Retina (tissue), 1 donor: Measurements from ENCODE around the gene IL17RC.
"Not testable (repeated sequence)": the region's sequence is repeated elsewhere in the genome, so short reads cannot be mapped to it uniquely, and the experiment has no call there.

Experiments used
- DNase-seq: peaks from one replicate; pipeline ENCODE4 v3.0.0-alpha.2; 2016

Gene IL17RC

GRCh38 chr3:9896755-9897407 lies 20.0 kb upstream of the IL17RC start:
- not testable (repeated sequence) for DNase-seq

- DNase-seq, result no peak
Measured at GRCh38 chr3:9897408-9898372, 19.2 kb upstream of the IL17RC start.

- DNase-seq, result no peak
Measured at GRCh38 chr3:9898467-9899241, 18.2 kb upstream of the IL17RC start.

GRCh38 chr3:9899289-9899791 lies 17.6 kb upstream of the IL17RC start:
- no peak for DNase-seq

GRCh38 chr3:9900965-9901415 lies 15.9 kb upstream of the IL17RC start:
- DNase-seq, result not testable (repeated sequence)

GRCh38 chr3:9901967-9902366 lies 14.9 kb upstream of the IL17RC start:
- DNase-seq, result no peak

GRCh38 chr3:9902372-9903237 lies 14.3 kb upstream of the IL17RC start, which contains the start of gene IL17RE:
IL17RE (plus strand) TSS chr3:9902848; CDS start chr3:9902933, 85 bp downstream.
- peak; percentile 5 for DNase-seq

GRCh38 chr3:9903238-9903624 lies 13.7 kb upstream of the IL17RC start:
- DNase-seq, result no peak

GRCh38 chr3:9903904-9904303 lies 13.0 kb upstream of the IL17RC start:
- DNase-seq, result no peak

- DNase-seq, result no peak
Measured at GRCh38 chr3:9906480-9906879, 10.4 kb upstream of the IL17RC start.

GRCh38 chr3:9908286-9908685 lies 8.6 kb upstream of the IL17RC start:
- DNase-seq, result no peak

- no peak for DNase-seq
Measured at GRCh38 chr3:9909221-9910013, 7.5 kb upstream of the IL17RC start.

GRCh38 chr3:9911863-9912262 lies 5.0 kb upstream of the IL17RC start:
- peak; percentile 11 for DNase-seq

GRCh38 chr3:9912294-9912935 lies 4.5 kb upstream of the IL17RC start:
- no peak for DNase-seq

GRCh38 chr3:9913601-9914000 lies 3.3 kb upstream of the IL17RC start:
- no peak for DNase-seq

GRCh38 chr3:9914011-9914410 lies 2.9 kb upstream of the IL17RC start:
- no peak for DNase-seq

GRCh38 chr3:9914559-9915253 lies 2.2 kb upstream of the IL17RC start:
- DNase-seq, result no peak

GRCh38 chr3:9915254-9916141 lies 1.4 kb upstream of the IL17RC start:
- DNase-seq, result peak; percentile 81

- DNase-seq, result no peak
Measured at GRCh38 chr3:9916346-9916733, 558 bp upstream of the IL17RC start.
